H1 (cell line): ENCODE results near the gene GZF1. TPM values are rescaled to one million over a fixed set of nuclear protein-coding genes. Genes with fewer than 3 reads are reported as not detected.

Source experiments
- CREB1 ChIP-seq: IDR thresholded peaks from 2 replicates; pipeline ENCODE4 v1.6.1; 2012; ENCODE audit warnings: inconsistent platforms
- CTBP2 ChIP-seq: IDR thresholded peaks from 2 replicates; pipeline ENCODE4 v1.7.0; 2011; ENCODE audit warnings: borderline replicate concordance, mild to moderate bottlenecking, moderate library complexity, mixed read lengths, low read length; ENCODE audit not compliant: insufficient read depth, insufficient read length
- EP300 ChIP-seq, 2 experiments: IDR thresholded peaks; 1 replicate in 1 of 2; 2 replicates in 1 of 2; pipeline ENCODE4 v1.6.1; 2011 to 2012; ENCODE audit warnings: low read depth in 2 of 2, low read length in 2 of 2, mild to moderate bottlenecking in 2 of 2, borderline replicate concordance in 1 of 2, inconsistent platforms in 1 of 2, moderate library complexity in 1 of 2
- JUN ChIP-seq: IDR thresholded peaks from 2 replicates; pipeline ENCODE4 v1.6.1; 2011; ENCODE audit warnings: low read depth, mild to moderate bottlenecking, improper control_type of control experiment, low read length
- KDM4A ChIP-seq: IDR thresholded peaks from one replicate; pipeline ENCODE4 v1.7.1; 2012; ENCODE audit warnings: low read depth, mild to moderate bottlenecking, moderate library complexity, low read length, inconsistent platforms; ENCODE audit not compliant: severe bottlenecking
- RBBP5 ChIP-seq: IDR thresholded peaks from 2 replicates; pipeline ENCODE4 v1.7.1; 2012; ENCODE audit warnings: low read depth, mild to moderate bottlenecking, inconsistent platforms, low read length, moderate library complexity, borderline replicate concordance
- RFX5 ChIP-seq: IDR thresholded peaks from 2 replicates; pipeline ENCODE4 v1.6.1; 2011; ENCODE audit warnings: low read depth, low read length, improper control_type of control experiment, borderline replicate concordance
- TBP ChIP-seq: IDR thresholded peaks from 2 replicates; pipeline ENCODE4 v1.6.1; 2011; ENCODE audit warnings: low read depth, low read length, improper control_type of control experiment
- polyA plus RNA-seq, 7 experiments: library from polyadenylated mRNA; depleted of rRNA in 3 of 7; stranded (reverse) in 5 of 7; unstranded in 2 of 7; fragments of >200 nt in 5 of 7; fragments of 200-250 nt in 2 of 7; gene quantifications; 1 replicate in 5 of 7; 2 replicates in 1 of 7; 4 replicates in 1 of 7; pipeline versions ENCODE4 v1.2.1 to v1.2.3, GENCODE V29; 2011 to 2013; ENCODE audit warnings: missing spikeins in 2 of 7, mixed read lengths in 2 of 7
- total RNA-seq: library from RNA; stranded (reverse); fragmentation: NEBNext Ultra II Directional; extraction: Animal tissue kit (Norgen Biotek cat#: 25700); gene quantifications from 2 replicates; pipeline ENCODE4 v1.2.1, GENCODE V29; 2021

The GZF1 gene
- total and polyA plus RNA-seq, 2 of the 8 experiments (the other 6 are each of a cell fraction or from before 2014, with no cell fraction given) = 8.2 to 11.9 TPM

GRCh38 chr20:23368316-23369071 is 6.5 kb downstream of the GZF1 start (continued):
- TF ChIP-seq CTBP2 (no peak), RBBP5 (no peak), RFX5 (no peak), TBP (no peak), CREB1 (no peak), JUN (no peak), EP300 (IDR thresholded peaks at IDR 0.05; ENCODE audit: borderline replicate concordance in 1 of 2, low read depth in 2 of 2, low read length in 2 of 2) (no peak), KDM4A (no peak)
